Adrenal gland (tissue), 12 donors: Measurements from ENCODE around the gene RETN. TPM values are rescaled to one million over a fixed set of nuclear protein-coding genes. Genes with fewer than 3 reads are reported as not detected.

Experiments
- DNase-seq, 7 donors: peaks; one replicate each; pipeline ENCODE4 v3.0.0-alpha.2; 2019 to 2020
- H3K27ac ChIP-seq, 5 donors: fragments of 200-600 bp; sonication (generic) in 4 of 5; 1 replicate in 3 of 5; 2 replicates in 2 of 5; pipeline versions ENCODE4 v1.5.1 to v1.8.0; 2016 to 2020; ENCODE audit warnings: mild to moderate bottlenecking in 1 of 5
- H3K27me3 ChIP-seq: fragments of 200-600 bp; 2 replicates; pipeline ENCODE4 v1.8.0; 2021
- H3K36me3 ChIP-seq, 2 donors: fragments of 200-600 bp; replicated peaks in 1 of 2; 1 replicate in 1 of 2; 2 replicates in 1 of 2; pipeline versions ENCODE4 v1.5.1 to v1.8.0; 2018 to 2022
- H3K4me1 ChIP-seq, 2 donors: fragments of 200-600 bp; replicated peaks in 1 of 2; 1 replicate in 1 of 2; 2 replicates in 1 of 2; pipeline versions ENCODE4 v1.5.1 to v1.8.0; 2018 to 2021
- H3K4me3 ChIP-seq, 4 donors: fragments of 200-600 bp; sonication (generic) in 3 of 4; one replicate each; pipeline ENCODE4 v1.5.1; 2016 to 2018
- H3K9me3 ChIP-seq, 3 donors: fragments of 200-600 bp; sonication (generic) in 1 of 3; replicated peaks in 1 of 3; 1 replicate in 2 of 3; 2 replicates in 1 of 3; pipeline versions ENCODE4 v1.5.1 to v1.8.0; 2016 to 2021
- POLR2A ChIP-seq, 2 donors: fragments of 450-650 bp; IDR thresholded peaks; one replicate each; pipeline ENCODE4 v1.6.1; 2017; ENCODE audit warnings: antibody characterized with exemption in 2 of 2, mild to moderate bottlenecking in 2 of 2, moderate library complexity in 1 of 2
- WGBS, 4 donors: extraction: QIAGEN DNeasy Blood & Tissue Kit in 2 of 4; methylation state at CpG; one replicate each; pipeline versions ENCODE4 v1.1.5 to v1.1.7; 2013 to 2017; 5-methylcytosine and 5-hydroxymethylcytosine counted together
- intact Hi-C, 2 donors: fragments of 100-400 bp; cut with DNase I; formaldehyde crosslinking; loops; one replicate each; pipeline versions ENCODE4 v1.14.1 to v1.15.0; 2022 to 2023
- polyA plus RNA-seq, 3 donors: library from polyadenylated mRNA; stranded (reverse); fragments of 200-250 nt in 2 of 3; fragments of 350-450 nt in 1 of 3; fragmentation: Illumina TruSeq in 1 of 3; extraction: RNeasy Lipid Tissue Mini Kit (QIAGEN cat#74804) in 1 of 3; gene quantifications; one replicate each; pipeline ENCODE4 v1.2.3, GENCODE V29; 2013 to 2014
- total RNA-seq, 9 donors: library from RNA; depleted of rRNA in 4 of 9; stranded (reverse); fragments of >200 nt in 4 of 9; fragments of 120-200 nt in 1 of 9; fragmentation: NEBNext Ultra II Directional in 1 of 9; extraction: Animal tissue kit (Norgen Biotek cat#: 25700) in 1 of 9; gene quantifications; one replicate each; pipeline versions ENCODE4 v1.1.0 to v1.2.4, GENCODE V29; 2013 to 2023
- TF ChIP-seq, protein P1 (sequence below), 6 experiments: fragments of 450-650 bp in 4 of 6; fragments of 200-600 bp in 2 of 6; sonication (generic) in 1 of 6; IDR thresholded peaks; 1 replicate in 5 of 6; 2 replicates in 1 of 6; pipeline versions ENCODE4 v1.5.1 to v1.8.0; 2016 to 2021; ENCODE audit warnings: antibody characterized with exemption in 6 of 6, mild to moderate bottlenecking in 2 of 6, moderate library complexity in 1 of 6
- donor health status: healthy with polysubstance abuse.
- donor health status: Bipolar disorder and iron deficiency.
- donor health status: DM: yes; HTN: yes; CAD: no.
- donor health status: DM: no; HTN: no; CAD: no.
- donor health status: DM: no; HTN: no; CAD: no.
- donor health status: DM: yes; HTN: yes; CAD: no.

RETN gene
- total and polyA plus RNA-seq, 12 donors: 0.54 to 42.9 (median 0.78) TPM; not detected in 5

- no peak overlapping the region for H3K4me3 ChIP-seq
- no peaks in the 10 kb centered on the region for H3K9me3 ChIP-seq
- 84 to 96% (median 92%) methylated on average over 19 to 24 of the region's 24 CpGs for WGBS, 4 donors
- TF ChIP-seq, protein P1, sequence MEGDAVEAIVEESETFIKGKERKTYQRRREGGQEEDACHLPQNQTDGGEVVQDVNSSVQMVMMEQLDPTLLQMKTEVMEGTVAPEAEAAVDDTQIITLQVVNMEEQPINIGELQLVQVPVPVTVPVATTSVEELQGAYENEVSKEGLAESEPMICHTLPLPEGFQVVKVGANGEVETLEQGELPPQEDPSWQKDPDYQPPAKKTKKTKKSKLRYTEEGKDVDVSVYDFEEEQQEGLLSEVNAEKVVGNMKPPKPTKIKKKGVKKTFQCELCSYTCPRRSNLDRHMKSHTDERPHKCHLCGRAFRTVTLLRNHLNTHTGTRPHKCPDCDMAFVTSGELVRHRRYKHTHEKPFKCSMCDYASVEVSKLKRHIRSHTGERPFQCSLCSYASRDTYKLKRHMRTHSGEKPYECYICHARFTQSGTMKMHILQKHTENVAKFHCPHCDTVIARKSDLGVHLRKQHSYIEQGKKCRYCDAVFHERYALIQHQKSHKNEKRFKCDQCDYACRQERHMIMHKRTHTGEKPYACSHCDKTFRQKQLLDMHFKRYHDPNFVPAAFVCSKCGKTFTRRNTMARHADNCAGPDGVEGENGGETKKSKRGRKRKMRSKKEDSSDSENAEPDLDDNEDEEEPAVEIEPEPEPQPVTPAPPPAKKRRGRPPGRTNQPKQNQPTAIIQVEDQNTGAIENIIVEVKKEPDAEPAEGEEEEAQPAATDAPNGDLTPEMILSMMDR (IDR thresholded peaks at IDR 0.05): no peak
- no peak for TF ChIP-seq POLR2A (IDR thresholded peaks at IDR 0.05)
- DNase-seq: no peak
- intact Hi-C loops: no loop called here
- H3K27ac ChIP-seq: no peak overlapping the region
- peaks cover 21 to 24% of the 10 kb centered on the region in 2 donors for H3K4me1 ChIP-seq
- peaks cover 0 to 39% of the 10 kb centered on the region in 2 donors for H3K36me3 ChIP-seq
- no peaks in the 10 kb centered on the region for H3K27me3 ChIP-seq
Observed at GRCh38 chr19:7627166-7627565, 41.7 kb upstream of the RETN start.

DNA sequence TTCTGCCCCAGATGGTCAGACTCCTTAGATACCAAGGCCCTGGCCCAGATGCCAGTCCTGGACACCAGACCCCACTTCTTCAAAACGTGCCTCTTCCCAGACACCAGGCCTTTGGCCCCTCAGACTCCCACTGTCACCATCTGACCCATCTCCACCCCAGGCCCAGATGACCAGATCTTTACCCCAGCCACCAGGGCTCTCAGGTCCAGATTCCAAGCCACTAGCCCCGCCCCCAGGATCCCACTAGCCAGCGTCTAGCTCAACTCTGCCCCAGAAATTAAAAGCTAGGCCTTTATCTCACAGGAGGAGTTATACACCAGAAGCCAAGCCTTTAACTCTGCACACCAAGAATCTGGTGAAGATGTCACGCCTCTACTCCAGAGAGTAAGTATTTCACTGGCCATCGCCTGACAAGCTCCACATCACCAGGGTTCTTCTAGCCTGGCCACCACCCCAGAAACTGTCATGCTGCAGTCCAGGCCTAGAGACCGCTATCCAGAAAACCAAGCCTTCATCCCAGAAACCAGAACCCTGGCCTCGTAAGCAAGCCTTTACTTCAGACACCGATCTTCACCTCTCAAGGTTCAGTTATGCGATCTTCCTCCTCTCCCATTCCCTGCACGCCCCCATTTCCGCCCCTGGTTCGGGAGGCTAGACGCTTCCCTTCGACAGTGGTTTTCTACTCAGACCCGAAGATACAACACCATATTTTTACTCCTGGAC lies 40.1 kb upstream of the RETN start:
- H3K36me3 ChIP-seq: peaks cover 0 to 23% of the 10 kb centered on the region in 2 donors
- no peaks in the 10 kb centered on the region for H3K9me3 ChIP-seq
- no peak for DNase-seq
- H3K4me3 ChIP-seq: peak overlapping the region; percentile 63 to 94 (median 78)
- no peaks in the 10 kb centered on the region for H3K27me3 ChIP-seq
- TF ChIP-seq POLR2A (IDR thresholded peaks at IDR 0.05): no peak
- TF ChIP-seq, protein P1 (IDR thresholded peaks at IDR 0.05): no peak
- intact Hi-C loops: no loop called here
- peak overlapping the region in 4 of 5 donors; percentile 57 to 86 (median 82) for H3K27ac ChIP-seq
- WGBS, 4 donors: 4 to 9% (median 4%) methylated on average over 13 to 15 of the region's 15 CpGs
- H3K4me1 ChIP-seq: peaks cover 21 to 24% of the 10 kb centered on the region in 2 donors

DNA sequence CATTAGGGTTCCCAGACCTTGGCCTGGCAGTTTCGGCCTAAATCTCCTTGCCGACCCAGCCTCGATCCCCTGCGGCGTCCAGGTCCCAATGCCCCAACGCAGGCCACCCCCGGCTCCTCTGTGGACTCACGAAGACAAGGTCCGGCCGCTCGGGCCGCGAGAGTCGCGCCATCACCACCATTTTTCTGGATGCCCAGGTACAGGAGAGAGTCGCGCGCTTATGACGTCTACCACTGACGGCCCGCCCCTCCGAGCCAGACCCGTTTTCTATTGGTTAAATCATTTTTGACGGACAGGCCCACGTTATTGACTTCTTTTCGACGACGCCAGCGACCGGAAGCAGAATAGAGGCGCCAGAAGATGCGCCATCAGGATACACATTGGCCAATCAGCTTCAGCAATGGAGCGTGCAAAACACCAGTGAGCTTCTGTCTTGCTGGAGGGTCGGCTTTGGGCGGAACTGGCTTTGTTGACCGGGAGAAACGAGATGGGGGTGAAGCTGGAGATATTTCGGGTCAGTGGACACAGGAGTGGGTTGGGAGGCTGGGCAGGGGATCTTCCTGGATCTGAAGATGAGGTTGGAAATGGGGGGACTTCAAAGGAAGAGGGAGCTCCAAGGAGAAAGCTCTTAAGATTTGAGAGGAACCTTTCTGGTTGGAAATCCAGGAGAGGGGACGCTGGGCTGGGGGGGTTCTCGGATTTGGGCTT lies 39.3 kb upstream of the RETN start, which contains the start of the genes PET100 and XAB2:
PET100 (plus strand) TSS at position 447 of the 708 bp plus-strand sequence; CDS start at position 488, 41 bp downstream.
XAB2 (minus strand) TSS at position 199 of the 708 bp plus-strand sequence; CDS start at position 181, 18 bp downstream.
- Histone ChIP-seq H3K4me3 (peak within 1 kb of the TSS; percentile 63 to 94 (median 78)), H3K27ac (peak within 1 kb of the TSS in 4 of 5 donors; percentile 57 to 86 (median 82)), H3K4me1 (peaks cover 21 to 24% of the 10 kb centered on the region in 2 donors), H3K9me3 (no peaks in the 10 kb centered on the region), H3K36me3 (peaks cover 0 to 15% of the 10 kb centered on the region in 2 donors), H3K27me3 (no peaks in the 10 kb centered on the region)
- TF ChIP-seq, protein P1 (IDR thresholded peaks at IDR 0.05): no peak
- peak in 1 of 2 donors; percentile 65 for TF ChIP-seq POLR2A (IDR thresholded peaks at IDR 0.05)
- intact Hi-C loops: no loop called here
- DNase-seq: peak; percentile 96 to 100 (median 99)
- 0 to 1% (median 0%) methylated on average over 19 to 40 of the region's 40 CpGs for WGBS, 4 donors

GRCh38 chr19:7631577-7631976 lies 37.3 kb upstream of the RETN start:
- Histone ChIP-seq H3K4me1 (peaks cover 22 to 26% of the 10 kb centered on the region in 2 donors), H3K4me3 (no peak overlapping the region), H3K27ac (no peak overlapping the region), H3K9me3 (no peaks in the 10 kb centered on the region), H3K36me3 (no peaks in the 10 kb centered on the region), H3K27me3 (no peaks in the 10 kb centered on the region)
- WGBS, 4 donors: 83 to 91% (median 88%) methylated on average over 11 to 12 of the region's 12 CpGs
- intact Hi-C loops: no loop called here
- DNase-seq: no peak
- no peak for TF ChIP-seq POLR2A (IDR thresholded peaks at IDR 0.05)
- TF ChIP-seq, protein P1 (IDR thresholded peaks at IDR 0.05): no peak
